ENCODE data around the gene PTGER3.
"Not testable (repeated sequence)": the region's sequence is repeated elsewhere in the genome, so short reads cannot be mapped to it uniquely, and the experiment has no call there.

DNA sequence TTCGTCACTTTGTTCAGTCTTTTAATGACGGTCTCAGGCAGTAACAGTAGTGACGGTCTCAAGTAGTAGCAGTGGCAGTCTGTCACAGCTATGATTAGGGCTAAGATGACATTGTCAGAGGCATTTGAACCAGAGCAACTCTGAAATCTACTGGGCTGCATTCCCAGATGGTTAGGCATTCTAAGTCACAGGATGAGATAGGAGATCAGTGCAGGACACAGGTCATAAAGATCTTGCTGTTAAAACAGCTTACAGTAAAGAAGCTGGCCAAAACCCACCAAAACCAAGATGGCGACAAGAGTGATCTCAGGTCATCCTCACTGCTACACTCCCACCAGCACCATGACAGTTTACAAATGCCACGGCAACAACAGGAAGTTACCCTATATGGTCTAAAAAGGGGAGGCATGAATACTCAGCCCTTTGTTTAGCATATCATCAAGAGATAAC is 61.8 kb downstream of the PTGER3 start:
- TF ChIP-seq, protein P1, sequence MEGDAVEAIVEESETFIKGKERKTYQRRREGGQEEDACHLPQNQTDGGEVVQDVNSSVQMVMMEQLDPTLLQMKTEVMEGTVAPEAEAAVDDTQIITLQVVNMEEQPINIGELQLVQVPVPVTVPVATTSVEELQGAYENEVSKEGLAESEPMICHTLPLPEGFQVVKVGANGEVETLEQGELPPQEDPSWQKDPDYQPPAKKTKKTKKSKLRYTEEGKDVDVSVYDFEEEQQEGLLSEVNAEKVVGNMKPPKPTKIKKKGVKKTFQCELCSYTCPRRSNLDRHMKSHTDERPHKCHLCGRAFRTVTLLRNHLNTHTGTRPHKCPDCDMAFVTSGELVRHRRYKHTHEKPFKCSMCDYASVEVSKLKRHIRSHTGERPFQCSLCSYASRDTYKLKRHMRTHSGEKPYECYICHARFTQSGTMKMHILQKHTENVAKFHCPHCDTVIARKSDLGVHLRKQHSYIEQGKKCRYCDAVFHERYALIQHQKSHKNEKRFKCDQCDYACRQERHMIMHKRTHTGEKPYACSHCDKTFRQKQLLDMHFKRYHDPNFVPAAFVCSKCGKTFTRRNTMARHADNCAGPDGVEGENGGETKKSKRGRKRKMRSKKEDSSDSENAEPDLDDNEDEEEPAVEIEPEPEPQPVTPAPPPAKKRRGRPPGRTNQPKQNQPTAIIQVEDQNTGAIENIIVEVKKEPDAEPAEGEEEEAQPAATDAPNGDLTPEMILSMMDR (optimal IDR thresholded peaks at IDR 0.05 in 1 of 3, IDR thresholded peaks at IDR 0.05 in 1 of 3, conservative IDR thresholded peaks at IDR 0.05 in 1 of 3; ENCODE audit: extremely low read depth in 1 of 3, insufficient read depth in 2 of 3, low read length in 3 of 3) = not testable (repeated sequence)
- not testable (repeated sequence) for TF ChIP-seq EZH2 (IDR thresholded peaks at IDR 0.05; ENCODE audit: low read length)
